Measurements from ENCODE around the gene GPN3.
A peak's percentile ranks its signal among the peaks of the same experiment; 100 is the strongest.
"Not testable (repeated sequence)": the region's sequence is repeated elsewhere in the genome, so short reads cannot be mapped to it uniquely, and the experiment has no call there.

GPN3 gene

GRCh38 chr12:110444455-110444854, 23.6 kb downstream of the GPN3 start:
- DNase-seq (ENCODE audit: low read depth): no peak

DNA sequence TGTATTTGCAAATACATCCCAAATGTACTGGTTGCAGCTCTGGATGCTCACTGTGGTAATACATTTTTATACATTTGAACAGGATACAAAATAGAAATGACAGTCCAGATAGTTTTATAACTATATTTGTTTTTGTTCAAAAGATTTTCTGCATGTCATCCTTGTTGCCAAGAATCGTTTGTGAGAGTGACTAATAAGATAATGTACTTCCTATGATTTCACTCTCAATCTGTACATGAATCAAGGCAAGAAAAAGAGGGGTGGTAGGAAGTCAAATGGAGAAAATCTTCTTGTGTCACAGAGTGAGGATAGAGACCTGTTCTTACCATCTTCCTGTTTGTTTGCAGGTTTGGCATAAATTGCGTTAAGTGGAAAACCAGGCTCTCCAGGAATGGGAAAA, 31.8 kb downstream of the GPN3 start:
- DNase-seq (ENCODE audit: low read depth): no peak

- DNase-seq (ENCODE audit: low read depth): no peak
Observed at GRCh38 chr12:110431957-110432587, 36.0 kb downstream of the GPN3 start.

DNA sequence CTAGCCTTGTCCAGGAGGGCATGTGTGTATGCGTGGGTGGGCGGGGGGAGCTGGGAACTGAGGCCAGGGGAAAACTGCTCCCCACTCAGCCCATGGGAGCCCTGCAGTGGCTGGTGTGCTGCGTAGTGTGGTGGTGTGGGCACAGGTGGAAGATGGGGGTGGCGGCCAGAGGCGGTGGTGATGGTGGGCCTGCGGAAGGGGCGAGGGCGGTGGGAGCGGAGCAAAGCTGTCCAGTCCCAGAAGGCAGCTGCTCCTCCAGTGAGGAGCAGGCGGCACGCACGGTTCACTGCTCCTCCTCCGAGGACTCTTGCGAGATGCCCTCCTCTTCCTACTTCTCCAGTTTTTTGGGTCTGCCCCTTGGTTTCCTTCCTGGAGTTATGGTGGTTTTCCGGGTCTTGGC, 38.4 kb downstream of the GPN3 start:
- DNase-seq (ENCODE audit: low read depth): not testable (repeated sequence)

DNA sequence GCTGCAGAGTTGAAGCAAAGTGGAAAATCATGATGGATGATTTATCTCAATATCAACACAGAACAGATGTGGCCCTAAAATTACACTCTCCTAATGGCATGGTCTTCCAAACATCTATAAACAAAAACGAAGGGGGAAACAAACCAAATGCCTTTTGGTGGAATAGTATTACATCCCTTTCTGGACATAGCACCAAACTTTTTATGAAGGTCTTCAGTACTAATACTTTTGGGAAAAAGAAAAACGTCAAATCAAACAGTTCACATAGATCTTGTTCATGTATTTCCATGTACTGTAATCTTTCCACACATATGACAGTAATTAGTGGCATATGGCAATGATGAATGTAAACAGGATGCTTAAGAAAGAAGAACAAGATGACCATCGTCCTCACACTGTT, 41.7 kb downstream of the GPN3 start:
- DNase-seq (ENCODE audit: low read depth): no peak

- no peak for DNase-seq (ENCODE audit: low read depth)
Observed at GRCh38 chr12:110424237-110424636, 43.8 kb downstream of the GPN3 start.

- no peak for DNase-seq (ENCODE audit: low read depth)
Observed at GRCh38 chr12:110421701-110422100, 46.4 kb downstream of the GPN3 start.

- DNase-seq (ENCODE audit: low read depth): no peak
Observed at GRCh38 chr12:110421159-110421661, 46.8 kb downstream of the GPN3 start.

DNA sequence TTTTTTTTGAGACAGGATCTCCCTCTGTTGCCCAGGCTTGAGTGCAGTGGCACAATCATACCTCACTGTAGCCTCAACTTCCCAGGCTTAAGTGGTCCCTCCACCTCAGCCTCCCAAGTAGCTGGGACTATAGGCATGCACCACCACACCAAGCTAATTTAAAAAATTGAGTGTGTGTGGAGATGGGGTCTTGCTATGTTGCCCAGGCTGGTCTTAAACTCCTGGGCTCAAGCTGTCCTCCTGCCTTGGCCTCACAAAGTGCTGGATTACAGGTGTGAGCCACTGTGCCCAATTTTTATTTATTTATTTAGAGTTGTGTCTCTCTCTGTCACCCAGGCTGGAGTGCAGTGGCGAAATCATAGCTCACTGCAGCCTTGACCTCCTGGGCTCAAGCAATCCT, 47.4 kb downstream of the GPN3 start:
- DNase-seq (ENCODE audit: low read depth): not testable (repeated sequence)

DNA sequence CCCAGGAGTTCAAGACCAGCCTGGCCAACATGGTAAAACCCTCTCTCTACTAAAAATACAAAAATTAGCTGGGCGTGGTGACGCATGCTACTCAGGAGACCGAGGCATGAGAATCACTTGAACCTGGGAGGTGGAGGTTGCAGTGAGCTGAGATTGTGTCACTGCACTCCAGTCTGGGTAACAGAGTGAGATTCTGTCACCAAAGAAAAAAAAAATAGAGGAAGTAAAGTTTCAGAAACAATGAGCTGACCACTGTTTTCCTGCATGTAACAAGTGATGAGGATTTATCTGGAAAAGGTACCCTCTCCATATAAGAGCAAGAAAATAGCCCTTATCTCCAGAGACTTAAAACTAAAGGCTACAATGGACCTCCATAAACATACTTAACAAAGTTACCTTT, 50.9 kb downstream of the GPN3 start:
- DNase-seq (ENCODE audit: low read depth): not testable (repeated sequence)

- not testable (repeated sequence) for DNase-seq (ENCODE audit: low read depth)
Observed at GRCh38 chr12:110410086-110410485, 58.0 kb downstream of the GPN3 start.

GRCh38 chr12:110405126-110405662, 62.9 kb downstream of the GPN3 start:
- DNase-seq (ENCODE audit: low read depth): not testable (repeated sequence)

DNA sequence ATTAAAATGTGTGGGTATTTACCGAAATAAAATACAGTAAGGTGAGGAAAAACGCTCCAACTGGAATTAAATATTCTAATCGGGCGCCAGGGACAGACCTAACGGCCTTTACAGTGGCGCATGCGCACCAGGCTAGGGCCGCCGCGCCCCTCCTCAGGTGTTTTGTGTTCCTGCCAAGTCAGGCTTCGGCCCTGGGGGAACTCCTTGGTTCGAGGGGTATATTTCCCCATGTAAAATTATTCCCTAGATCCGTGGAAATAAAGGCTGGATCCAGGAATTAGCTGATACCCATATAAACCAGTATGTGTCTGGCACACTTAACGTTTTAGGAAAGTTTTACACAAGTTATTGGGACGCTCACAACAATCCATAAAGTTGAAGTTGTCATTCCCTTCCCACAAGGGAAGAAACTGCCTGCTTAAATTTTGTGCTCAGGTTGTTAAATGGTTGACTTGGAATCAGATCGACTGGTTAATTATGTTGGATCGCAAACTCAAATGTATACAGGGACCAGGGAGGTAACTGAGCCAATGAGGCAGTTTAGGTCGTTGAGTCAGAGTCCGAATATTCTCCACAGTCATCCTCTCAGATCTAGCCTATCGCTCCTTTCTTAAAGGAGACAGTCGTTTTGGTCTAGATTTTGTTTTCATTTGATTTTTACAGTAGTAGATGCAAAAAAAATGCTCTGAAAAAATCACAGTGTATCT, 63.9 kb downstream of the GPN3 start:
- peak; percentile 68 for DNase-seq (ENCODE audit: low read depth)

- DNase-seq (ENCODE audit: low read depth): peak; percentile 82
Observed at GRCh38 chr12:110403146-110403975, 64.7 kb downstream of the GPN3 start, which contains the start of gene ANAPC7. Gene ANAPC7, minus strand, starts transcription at chr12:110403708. Its CDS starts 81 bp downstream, at chr12:110403627.
